ENCODE data around the gene ACSM5.
"Not testable (repeated sequence)": the region's sequence is repeated elsewhere in the genome, so short reads cannot be mapped to it uniquely, and the experiment has no call there.

GRCh38 chr16:20440731-20441130 is 31.4 kb downstream of the ACSM5 start:
- not testable (repeated sequence) for TF ChIP-seq EZH2 (IDR thresholded peaks at IDR 0.05; ENCODE audit: borderline replicate concordance); CTCF (IDR thresholded peaks at IDR 0.05; ENCODE audit: poor library complexity)

Measured in hepatocyte (in vitro differentiated cells).